ENCODE results near the gene GFY.

GFY gene, protein sequence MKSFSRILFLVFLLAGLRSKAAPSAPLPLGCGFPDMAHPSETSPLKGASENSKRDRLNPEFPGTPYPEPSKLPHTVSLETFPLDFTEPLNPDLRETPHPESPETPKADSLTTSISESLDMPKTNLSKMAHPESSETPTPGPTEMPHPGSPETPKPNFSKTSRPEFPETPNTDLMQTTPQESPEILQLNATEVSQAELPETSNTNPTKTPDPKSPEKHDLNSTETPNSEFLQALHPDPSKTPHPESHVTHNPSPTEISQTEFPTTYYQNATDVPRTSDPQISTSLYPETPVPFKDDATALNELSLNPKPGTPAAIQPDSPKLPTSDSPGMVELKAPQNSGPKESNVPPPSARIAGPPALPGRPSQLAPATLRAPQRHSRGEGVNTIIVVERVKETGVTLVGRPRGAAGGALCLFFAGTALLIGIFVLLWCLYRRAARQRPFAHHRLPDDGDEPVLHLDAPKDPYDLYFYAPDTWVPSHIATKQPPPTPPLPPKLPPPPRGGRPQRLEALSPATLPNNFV

GRCh38 chr19:49425178-49425577 is at the start of gene GFY:
GFY (plus strand) TSS chr19:49425388; CDS start chr19:49426431, 1,043 bp downstream.
- DNase-seq = no peak

DNA sequence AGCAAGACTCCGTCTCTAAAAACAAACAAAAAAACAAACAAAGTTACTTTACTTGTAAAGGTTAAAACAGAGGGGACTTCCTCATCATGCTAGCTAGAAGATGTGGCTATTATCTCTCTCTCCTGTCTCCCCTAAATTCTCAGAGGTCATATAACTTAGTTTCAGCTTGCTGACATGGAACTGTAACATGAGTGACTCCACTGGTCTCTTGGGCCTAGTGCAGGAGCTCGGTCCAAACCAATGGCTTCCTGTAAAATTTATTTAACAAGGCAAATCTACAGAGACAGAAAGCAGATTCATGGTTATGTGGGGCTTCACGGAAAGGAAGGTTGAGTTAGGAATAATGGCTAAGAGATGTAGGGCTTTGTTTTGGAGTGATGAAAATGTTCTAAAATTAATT is 46.7 kb upstream of the GFY start:
- DNase-seq = no peak

DNA sequence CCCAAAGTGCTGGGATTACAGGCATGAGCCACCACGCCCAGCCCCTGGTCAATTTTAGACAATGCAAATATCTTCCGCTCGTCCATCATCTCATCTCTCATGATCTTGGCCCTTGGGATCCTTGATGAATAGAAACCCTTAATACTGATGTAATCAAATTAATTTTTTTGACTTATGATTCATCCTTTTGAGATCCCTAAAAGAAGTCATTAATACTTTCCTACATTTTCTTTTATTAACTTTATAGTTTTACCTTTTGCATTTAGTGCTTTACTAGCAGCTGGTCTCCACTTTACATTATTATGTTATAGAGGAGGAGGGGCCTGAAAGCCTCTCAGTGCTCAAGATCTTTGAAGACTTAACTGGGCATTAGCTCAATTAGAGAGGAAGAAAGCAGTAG is 44.8 kb upstream of the GFY start:
- no peak for DNase-seq

DNA sequence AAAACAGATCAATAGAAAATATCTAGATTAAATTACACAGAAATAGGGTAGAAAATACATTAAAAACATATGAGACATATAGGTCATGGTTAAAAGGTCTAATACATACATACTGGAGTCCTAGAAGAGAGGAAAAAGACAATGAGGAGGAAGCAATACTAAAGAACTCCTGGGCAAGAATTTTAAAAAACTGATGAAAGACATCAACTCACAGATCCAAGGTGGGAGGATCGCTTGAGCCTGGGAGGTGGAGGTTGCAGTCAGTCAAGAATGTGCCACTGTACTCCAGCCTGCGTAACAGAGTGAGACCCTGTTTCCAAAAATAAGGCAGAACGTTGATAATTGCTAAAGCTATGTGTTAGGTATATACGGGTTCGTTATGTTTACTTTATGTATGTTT is 42.5 kb upstream of the GFY start:
- DNase-seq = no peak

GRCh38 chr19:49383599-49383998 is 41.6 kb upstream of the GFY start:
- no peak for DNase-seq

GRCh38 chr19:49387936-49388372 is 37.2 kb upstream of the GFY start, which contains the start of gene KASH5:
KASH5 (plus strand) TSS chr19:49388249; CDS start chr19:49390884, 2,635 bp downstream.
- peak; percentile 92 for DNase-seq

DNA sequence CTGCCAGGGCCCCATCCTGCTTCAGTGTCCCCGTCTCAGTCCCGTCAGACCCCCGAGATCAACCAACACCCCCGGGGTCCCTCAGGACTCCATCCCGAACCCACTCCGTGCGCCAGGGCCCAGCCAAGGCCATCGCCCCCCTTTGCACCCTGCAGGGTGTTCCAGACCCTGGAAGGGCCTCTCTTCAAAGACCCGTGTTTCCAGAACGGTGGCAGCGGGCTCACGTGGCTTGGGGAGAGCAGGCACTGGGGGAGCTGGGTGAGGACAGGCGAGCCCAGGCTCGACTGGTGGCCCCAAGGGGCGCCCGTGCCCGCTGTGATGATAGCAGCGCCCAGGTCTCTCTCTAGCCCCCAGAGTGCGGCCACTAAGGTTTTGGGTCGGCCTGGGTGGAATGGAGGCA is 35.8 kb upstream of the GFY start:
- no peak for DNase-seq

DNA sequence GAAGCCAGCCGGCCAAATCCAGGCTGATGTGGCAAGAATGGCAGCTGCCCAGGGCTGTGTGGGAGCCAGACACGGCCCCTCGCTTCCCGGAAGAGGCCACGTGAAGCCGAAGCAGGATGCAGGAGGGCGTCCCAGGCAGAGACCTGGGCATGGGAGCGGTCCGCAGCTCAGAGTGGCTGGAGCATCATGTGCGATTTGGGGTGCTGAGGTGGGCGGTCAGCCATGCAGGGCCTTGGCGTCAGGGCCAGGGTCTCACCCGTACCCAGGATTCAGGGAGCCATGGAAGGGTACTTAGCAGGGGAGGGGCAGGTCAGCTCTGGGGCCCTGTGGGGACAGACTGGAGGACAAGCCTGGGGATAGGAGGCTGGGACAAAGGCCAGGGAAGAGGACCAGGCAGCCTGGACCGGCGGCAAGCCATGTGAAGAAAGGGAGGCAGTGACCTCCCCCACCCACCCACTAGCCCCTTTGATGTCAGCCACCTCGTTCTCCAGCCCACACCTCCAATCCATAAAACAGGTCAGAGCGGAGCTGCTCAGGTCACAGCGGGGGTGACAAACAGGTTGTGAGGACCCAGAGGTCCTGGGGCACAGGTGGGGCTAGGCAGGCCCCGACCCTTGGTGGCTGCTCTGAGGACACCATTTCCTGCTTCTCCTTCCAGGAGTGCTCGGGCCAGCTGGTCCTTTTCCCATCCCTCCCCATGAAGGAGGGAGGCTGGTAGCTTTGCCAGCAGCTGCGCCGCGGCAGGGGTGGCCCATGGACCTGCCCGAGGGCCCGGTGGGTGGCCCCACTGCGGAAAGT is 34.9 kb upstream of the GFY start:
- no peak for DNase-seq

DNA sequence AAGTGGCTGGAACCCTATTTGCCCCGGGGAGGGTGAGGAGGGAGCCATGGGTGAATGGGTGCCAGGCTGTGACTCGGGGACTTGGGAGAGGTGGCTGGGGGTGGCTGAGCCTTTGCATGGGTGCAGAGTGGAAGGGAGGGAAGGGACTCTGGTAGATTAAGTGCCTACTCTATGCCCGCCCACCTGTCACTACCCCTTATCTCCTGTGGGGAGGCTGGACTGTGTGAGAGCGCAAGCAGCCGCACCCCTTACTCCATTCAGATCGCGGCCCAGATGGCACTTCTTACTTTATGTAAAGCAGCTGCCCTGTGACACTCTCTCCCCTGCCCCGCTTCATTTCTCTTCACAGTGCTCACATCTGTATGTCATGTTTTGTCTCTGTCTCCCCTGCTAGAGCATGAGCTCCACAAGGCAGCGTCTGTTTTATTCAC is 34.2 kb upstream of the GFY start:
- peak; percentile 48 for DNase-seq

GRCh38 chr19:49391581-49392399 is 33.4 kb upstream of the GFY start:
- peak; percentile 84 for DNase-seq

GRCh38 chr19:49393881-49394280 is 31.3 kb upstream of the GFY start:
- DNase-seq = no peak

DNA sequence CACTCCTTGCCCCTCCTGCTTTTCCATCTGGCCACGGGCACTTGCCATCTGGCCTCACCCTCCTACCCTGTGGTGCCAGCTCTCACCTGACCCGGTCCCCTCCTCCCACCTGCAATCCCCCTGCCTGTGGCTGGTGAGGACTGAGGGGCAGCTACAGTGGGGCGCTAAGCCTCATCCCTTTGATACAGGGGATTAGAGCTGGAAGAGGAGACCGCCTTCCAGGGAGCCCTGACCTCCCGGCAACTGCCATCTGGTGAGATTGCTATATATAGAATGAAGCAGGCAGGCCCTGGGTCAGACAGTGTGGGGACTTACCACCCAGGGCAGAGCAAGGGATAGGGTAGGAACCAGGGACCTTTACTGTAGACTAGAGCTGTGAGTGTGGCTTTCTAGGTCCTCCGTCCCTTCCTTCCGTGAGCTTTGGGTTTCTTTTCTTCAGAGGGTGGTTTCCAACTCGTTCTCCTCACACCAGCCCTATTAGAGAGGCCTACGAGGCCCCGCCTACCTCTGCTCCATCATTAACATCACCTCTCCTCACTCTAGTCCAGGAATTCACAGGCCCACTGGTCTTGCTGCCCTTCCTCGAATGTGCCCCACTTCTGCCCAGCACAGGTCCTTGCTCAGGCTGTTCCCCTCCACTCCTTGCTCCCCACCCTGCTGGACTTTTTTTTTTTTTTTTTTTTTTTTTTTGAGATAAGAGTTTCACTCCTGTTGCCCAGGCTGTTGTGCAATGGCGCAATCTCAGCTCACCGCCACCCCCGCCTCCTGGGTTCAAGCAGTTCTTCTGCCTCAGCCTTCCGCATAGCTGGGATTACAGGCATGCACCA is 29.4 kb upstream of the GFY start:
- DNase-seq = no peak

GRCh38 chr19:49396738-49397505 is 28.3 kb upstream of the GFY start:
- no peak for DNase-seq

DNA sequence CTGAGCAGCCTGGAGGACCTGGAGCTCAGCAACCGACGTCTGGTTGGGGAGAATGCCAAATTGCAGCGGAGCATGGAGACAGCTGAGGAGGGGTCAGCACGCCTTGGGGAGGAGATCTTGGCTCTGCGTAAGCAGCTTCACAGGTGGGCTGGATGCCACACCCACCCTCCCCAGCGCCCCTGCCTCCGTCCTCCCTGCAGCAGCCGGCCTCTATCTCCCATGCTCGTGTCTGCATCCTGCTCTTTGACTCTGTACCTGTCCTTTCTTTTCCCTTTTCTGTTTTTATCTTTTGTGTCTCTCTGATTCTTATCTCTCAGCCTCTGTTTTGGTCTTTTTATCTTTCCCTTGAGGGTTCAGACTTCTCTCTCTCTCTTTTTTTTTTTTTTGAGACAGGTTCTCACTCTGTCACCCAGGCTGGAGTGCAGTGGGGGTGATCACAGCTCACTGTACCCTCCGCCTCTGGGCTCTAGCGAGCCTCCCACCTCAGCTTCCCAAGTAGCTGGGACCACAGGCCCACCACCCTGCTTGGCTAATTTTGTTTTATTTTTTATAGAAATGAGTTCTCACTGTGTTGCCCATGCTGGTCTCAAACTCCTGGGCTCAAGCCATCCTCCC is 27.1 kb upstream of the GFY start:
- DNase-seq = no peak

DNA sequence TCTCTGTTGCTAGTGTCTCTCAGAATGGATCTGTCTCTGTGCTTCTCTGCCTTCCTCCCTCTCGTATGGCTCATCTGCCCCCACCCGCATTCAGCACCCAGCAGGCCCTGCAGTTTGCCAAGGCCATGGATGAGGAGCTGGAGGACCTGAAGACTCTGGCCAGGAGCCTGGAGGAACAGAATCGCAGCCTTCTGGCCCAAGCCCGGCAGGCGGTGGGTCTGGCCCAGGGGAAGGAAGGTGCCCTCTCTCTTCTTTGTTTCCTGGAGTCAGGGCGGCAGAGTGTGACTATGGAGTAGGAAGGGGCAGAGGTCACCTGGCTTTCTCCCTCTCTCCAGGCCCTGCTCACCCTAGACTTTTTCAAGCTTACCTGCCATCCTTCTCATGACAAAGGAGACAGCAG is 26.3 kb upstream of the GFY start:
- no peak for DNase-seq

GRCh38 chr19:49400029-49400428 is 25.2 kb upstream of the GFY start:
- DNase-seq = no peak

- no peak for DNase-seq
These were observed 21.6 kb upstream of the GFY start for GRCh38 chr19:49403404-49404187.

DNA sequence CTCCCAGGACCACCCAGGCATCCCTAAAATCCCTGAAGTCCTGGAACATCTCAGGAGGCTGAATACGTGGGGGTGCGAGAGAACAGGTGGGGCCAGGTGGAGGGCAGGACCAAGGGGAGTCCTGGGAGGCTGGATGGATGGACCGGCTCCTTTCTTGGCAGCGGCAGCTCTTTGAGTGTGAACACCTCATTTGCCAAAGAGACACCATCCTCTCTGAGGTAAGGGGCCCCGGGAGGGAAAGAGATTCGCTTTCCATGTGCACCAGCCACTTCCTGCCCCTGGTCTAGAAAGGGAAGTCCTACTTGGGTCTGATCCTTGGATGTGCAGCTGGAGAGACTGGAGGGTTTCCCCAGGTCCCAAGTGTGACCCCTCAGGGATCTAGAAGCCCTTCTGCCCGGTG is 18.1 kb upstream of the GFY start:
- DNase-seq = no peak

GRCh38 chr19:49407482-49408015 is 17.6 kb upstream of the GFY start:
- no peak for DNase-seq

Measured in CD4-positive, alpha-beta T cell treated with Interleukin-15 for 1 hour (primary cell).